K562 (cell line): ENCODE results near the gene RCOR1. TPM values are rescaled to one million over a fixed set of nuclear protein-coding genes. Genes with fewer than 3 reads are reported as not detected.
A peak's percentile ranks its signal among the peaks of the same experiment; 100 is the strongest.

Experiments
- BRCA1 ChIP-seq, 2 experiments: fragments of 450-650 bp in 1 of 2; sonication (generic) in 1 of 2; formaldehyde crosslinking in 1 of 2; IDR thresholded peaks; 2 replicates each; pipeline versions ENCODE4 v1.5.0 to v1.6.1; 2017 to 2020; ENCODE audit warnings: mild to moderate bottlenecking in 1 of 2, missing genetic modification reagents in 1 of 2
- E2F8 ChIP-seq: fragments of 450-650 bp; IDR thresholded peaks from 2 replicates; pipeline ENCODE4 v1.7.1; 2018; ENCODE audit warnings: mild to moderate bottlenecking, low read depth; ENCODE audit not compliant: partially characterized antibody
- EHMT2 ChIP-seq: fragments of 450-650 bp; IDR thresholded peaks from 2 replicates; pipeline ENCODE4 v1.6.1; 2018; ENCODE audit warnings: antibody characterized with exemption
- L3MBTL2 ChIP-seq: fragments of 450-650 bp; IDR thresholded peaks from 2 replicates; pipeline ENCODE4 v1.6.1; 2016; ENCODE audit warnings: mild to moderate bottlenecking, moderate library complexity
- NFRKB ChIP-seq: fragments of 450-650 bp; IDR thresholded peaks from 2 replicates; pipeline ENCODE4 v1.6.1; 2016; ENCODE audit warnings: low read depth
- NRF1 ChIP-seq, 2 experiments: fragments of 450-650 bp; IDR thresholded peaks in 1 of 2; conservative IDR thresholded peaks in 1 of 2; 2 replicates each; pipeline ENCODE4 v1.6.1; 2014; ENCODE audit warnings: mild to moderate bottlenecking in 2 of 2
- RHOXF2B ChIP-seq: fragments of 250-450 bp; sonication (Bioruptor Pico); conservative IDR thresholded peaks from 2 replicates; pipeline ENCODE4 v1.5.1; 2021
- SRSF1 ChIP-seq: fragments of 200-400 bp; formaldehyde crosslinking; IDR thresholded peaks from 2 replicates; pipeline ENCODE4 v1.6.1; 2017; ENCODE audit warnings: mild to moderate bottlenecking, low read depth, low read length, moderate library complexity
- ZEB2 ChIP-seq: fragments of 450-650 bp; IDR thresholded peaks from 2 replicates; pipeline ENCODE4 v1.6.1; 2016
- polyA plus RNA-seq, 8 experiments: library from polyadenylated mRNA; depleted of rRNA in 4 of 8; stranded (reverse) in 5 of 8; unstranded in 3 of 8; fragments of >200 nt; fragmentation: Nextera tagmentation in 2 of 8; fragmentation: Illumina TruSeq in 1 of 8; extraction: Ambion mirVana in 2 of 8; extraction: Trizol in 1 of 8; gene quantifications; 2 replicates each; pipeline versions ENCODE4 v1.2.1 to v1.2.3, GENCODE V29; 2011 to 2014; ENCODE audit warnings: inconsistent platforms in 1 of 8, missing spikeins in 1 of 8
- total RNA-seq, 7 experiments: library from RNA; depleted of rRNA in 6 of 7; stranded (reverse); fragments of >200 nt in 6 of 7; fragmentation: Illumina TruSeq in 2 of 7; extraction: Trizol in 2 of 7; gene quantifications; 2 replicates each; pipeline versions ENCODE4 v1.2.1 to v1.2.3, GENCODE V29; 2011 to 2021; ENCODE audit warnings: low replicate concordance in 1 of 7

RCOR1 gene
- total and polyA plus RNA-seq, 9 of the 15 experiments (the other 6 are each of a cell fraction or from before 2014, with no cell fraction given) = 8.5 to 47.9 (median 20.9) TPM

DNA sequence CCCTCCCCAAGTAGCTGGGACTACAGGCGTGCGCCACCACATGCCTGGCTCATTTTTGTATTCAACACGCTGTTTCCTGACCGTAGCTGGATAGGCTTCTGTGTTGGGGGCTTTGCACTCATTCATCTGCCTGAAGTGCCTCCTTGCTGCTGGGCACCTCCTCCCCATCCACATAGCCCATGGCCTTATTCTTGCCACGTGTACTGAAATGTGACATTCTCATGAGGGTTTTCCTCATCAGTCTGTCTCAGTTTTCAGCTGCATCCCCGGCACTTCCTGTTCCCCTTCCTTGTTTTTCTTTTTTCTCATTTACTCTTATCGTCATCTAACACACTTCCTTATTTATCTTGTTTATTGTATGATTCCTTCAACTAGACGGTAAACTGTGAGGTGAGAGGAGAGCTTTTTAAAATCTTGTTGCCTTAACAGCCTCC is 36.6 kb downstream of the RCOR1 start (continued):
- no peak for TF ChIP-seq NRF1 (conservative IDR thresholded peaks at IDR 0.05 in 1 of 2, IDR thresholded peaks at IDR 0.05 in 1 of 2)
- no peak for TF ChIP-seq NFRKB
- TF ChIP-seq SRSF1 = no peak
- no peak for TF ChIP-seq EHMT2
- TF ChIP-seq RHOXF2B (CRISPR knock-in tag) = no peak
- TF ChIP-seq E2F8 = peak; percentile 46
- 0 out of 2 replicates have a peak, but pooled peaks have one; percentile 67 for TF ChIP-seq ZEB2
- no peak for TF ChIP-seq BRCA1 (IDR thresholded peaks at IDR 0.05)
- no peak for TF ChIP-seq BRCA1 (CRISPR knock-in tag; IDR thresholded peaks at IDR 0.05)
- TF ChIP-seq L3MBTL2 = peak; percentile 49; the same call in 1 of the 2 replicates
- TF ChIP-seq, all 486 proteins: peak for 55
